Neural progenitor cell (in vitro differentiated cells): ENCODE results near the gene SMIM10. TPM values are rescaled to one million over a fixed set of nuclear protein-coding genes. Genes with fewer than 3 reads are reported as not detected.

Experiments
- DNase-seq: peaks from one replicate; pipeline ENCODE4 v3.0.0-alpha.2; 2016; ENCODE audit warnings: low spot score
- H2AFZ ChIP-seq: fragments of 200-600 bp; sonication (generic); replicated peaks from 2 replicates; pipeline ENCODE4 v1.6.1; 2016; ENCODE audit warnings: antibody characterized with exemption
- H3F3A ChIP-seq: fragments of 200-600 bp; sonication (generic); 2 replicates; pipeline ENCODE4 v1.6.1; 2016; ENCODE audit warnings: antibody characterized with exemption, low read depth
- H3K27ac ChIP-seq: fragments of 200-600 bp; sonication (generic); 2 replicates; pipeline ENCODE4 v1.5.1; 2016; ENCODE audit warnings: mild to moderate bottlenecking
- H3K27me3 ChIP-seq: fragments of 200-600 bp; sonication (generic); 2 replicates; pipeline ENCODE4 v1.6.1; 2016; ENCODE audit warnings: mild to moderate bottlenecking, moderate library complexity
- H3K36me3 ChIP-seq: fragments of 200-600 bp; sonication (generic); 2 replicates; pipeline ENCODE4 v1.5.1; 2016
- H3K4me1 ChIP-seq: fragments of 200-600 bp; sonication (generic); 2 replicates; pipeline ENCODE4 v1.6.1; 2016; ENCODE audit warnings: mixed run types
- H3K4me2 ChIP-seq: fragments of 200-600 bp; sonication (generic); 2 replicates; pipeline ENCODE4 v1.6.1; 2016
- H3K4me3 ChIP-seq: fragments of 200-600 bp; sonication (generic); 2 replicates; pipeline ENCODE4 v1.5.1; 2016
- H3K79me2 ChIP-seq: fragments of 200-600 bp; sonication (generic); 2 replicates; pipeline ENCODE4 v1.6.1; 2016; ENCODE audit warnings: low read depth
- H3K9ac ChIP-seq: fragments of 200-600 bp; sonication (generic); 2 replicates; pipeline ENCODE4 v1.6.1; 2016
- H3K9me3 ChIP-seq: fragments of 200-600 bp; sonication (generic); 2 replicates; pipeline ENCODE4 v1.5.1; 2016; ENCODE audit warnings: low read depth
- H4K20me1 ChIP-seq: fragments of 200-600 bp; sonication (generic); 2 replicates; pipeline ENCODE4 v1.6.1; 2016; ENCODE audit warnings: low read depth
- H3K27ac Mint-ChIP-seq: 3 replicates; pipeline ENCODE4 v1.8.0; 2021; ENCODE audit warnings: mixed read lengths
- H3K27me3 Mint-ChIP-seq: 2 replicates; pipeline ENCODE4 v1.8.0; 2022; ENCODE audit warnings: low read depth, mild to moderate bottlenecking, inconsistent platforms, moderate library complexity, mixed read lengths; ENCODE audit not compliant: insufficient read depth
- H3K36me3 Mint-ChIP-seq: 3 replicates; pipeline ENCODE4 v1.8.0; 2021; ENCODE audit warnings: mixed read lengths
- H3K4me1 Mint-ChIP-seq: 3 replicates; pipeline ENCODE4 v1.8.0; 2021; ENCODE audit warnings: mixed read lengths
- H3K4me3 Mint-ChIP-seq: 3 replicates; pipeline ENCODE4 v1.8.0; 2021; ENCODE audit warnings: mild to moderate bottlenecking, moderate library complexity, mixed read lengths
- H3K9me3 Mint-ChIP-seq: 3 replicates; pipeline ENCODE4 v1.8.0; 2020; ENCODE audit warnings: mixed read lengths
- CTCF ChIP-seq: fragments of 200-600 bp; sonication (generic); IDR thresholded peaks from 2 replicates; pipeline ENCODE4 v1.5.1; 2017; ENCODE audit warnings: antibody characterized with exemption, mild to moderate bottlenecking
- EZH2 ChIP-seq: fragments of 200-600 bp; sonication (generic); IDR thresholded peaks from 2 replicates; pipeline ENCODE4 v1.6.1; 2017; ENCODE audit warnings: antibody characterized with exemption, mild to moderate bottlenecking, moderate library complexity
- EZH2phosphoT487 ChIP-seq: fragments of 200-600 bp; sonication (generic); IDR thresholded peaks from 2 replicates; pipeline ENCODE4 v1.6.1; 2017; ENCODE audit warnings: antibody characterized with exemption
- total RNA-seq: library from RNA; depleted of rRNA; stranded (reverse); fragments of >200 nt; gene quantifications from 2 replicates; pipeline ENCODE4 v1.2.3, GENCODE V29; 2015; ENCODE audit warnings: low replicate concordance

SMIM10 gene
- total RNA-seq, 1 donor from 2014 or later: not detected

GRCh38 chrX:135003876-135004623 is 13.3 kb downstream of the SMIM10 start:
- no peaks in the 10 kb centered on the region for H3K79me2 ChIP-seq
- no peaks in the 10 kb centered on the region for H3K36me3 Mint-ChIP-seq
- no peaks in the 10 kb centered on the region for H4K20me1 ChIP-seq
- no peaks in the 10 kb centered on the region for H3K9me3 ChIP-seq
- no peak overlapping the region for H3K27ac ChIP-seq
- peak overlapping the region; percentile 74 for H3K4me2 ChIP-seq
- no peaks in the 10 kb centered on the region for H3K4me1 ChIP-seq
- no peaks in the 10 kb centered on the region for H3K36me3 ChIP-seq
- peak overlapping the region; percentile 43 for H2AFZ ChIP-seq
- H3F3A ChIP-seq: no peaks in the 10 kb centered on the region
- no peaks in the 10 kb centered on the region for H3K27me3 ChIP-seq
- peak; percentile 94 for DNase-seq
- peak overlapping the region; percentile 19 for H3K27ac Mint-ChIP-seq
- H3K4me3 Mint-ChIP-seq: peak overlapping the region; percentile 82
- peaks cover 5% of the 10 kb centered on the region for H3K27me3 Mint-ChIP-seq
- H3K4me3 ChIP-seq: peak overlapping the region; percentile 43
- TF ChIP-seq CTCF (no peak), EZH2 (no peak), EZH2phosphoT487 (no peak)
- H3K4me1 Mint-ChIP-seq: peaks cover 7% of the 10 kb centered on the region
- no peak overlapping the region for H3K9ac ChIP-seq
- no peaks in the 10 kb centered on the region for H3K9me3 Mint-ChIP-seq

GRCh38 chrX:135006187-135006586 is 15.4 kb downstream of the SMIM10 start:
- H3K4me1 ChIP-seq: no peaks in the 10 kb centered on the region
- H3F3A ChIP-seq: no peaks in the 10 kb centered on the region
- H3K9me3 ChIP-seq: no peaks in the 10 kb centered on the region
- H4K20me1 ChIP-seq: no peaks in the 10 kb centered on the region
- no peaks in the 10 kb centered on the region for H3K27me3 ChIP-seq
- H3K9ac ChIP-seq: no peak overlapping the region
- Mint-ChIP-seq H3K27me3 (peaks cover 7% of the 10 kb centered on the region), H3K4me1 (peaks cover 4% of the 10 kb centered on the region), H3K36me3 (no peaks in the 10 kb centered on the region), H3K4me3 (no peak overlapping the region), H3K27ac (no peak overlapping the region), H3K9me3 (no peaks in the 10 kb centered on the region)
- no peak overlapping the region for H3K4me3 ChIP-seq
- no peak overlapping the region for H3K27ac ChIP-seq
- H3K36me3 ChIP-seq: no peaks in the 10 kb centered on the region
- H3K4me2 ChIP-seq: no peak overlapping the region
- DNase-seq: no peak
- H2AFZ ChIP-seq: no peak overlapping the region
- TF ChIP-seq CTCF (no peak), EZH2phosphoT487 (no peak), EZH2 (no peak)
- H3K79me2 ChIP-seq: no peaks in the 10 kb centered on the region

GRCh38 chrX:135009057-135009610 is 18.3 kb downstream of the SMIM10 start:
- Mint-ChIP-seq H3K4me1 (peaks cover 4% of the 10 kb centered on the region), H3K36me3 (no peaks in the 10 kb centered on the region), H3K27ac (no peak overlapping the region), H3K4me3 (no peak overlapping the region), H3K9me3 (no peaks in the 10 kb centered on the region), H3K27me3 (peaks cover 6% of the 10 kb centered on the region)
- no peak overlapping the region for H3K27ac ChIP-seq
- no peak overlapping the region for H3K4me2 ChIP-seq
- H2AFZ ChIP-seq: no peak overlapping the region
- H3K36me3 ChIP-seq: no peaks in the 10 kb centered on the region
- no peak overlapping the region for H3K4me3 ChIP-seq
- DNase-seq: no peak
- H4K20me1 ChIP-seq: no peaks in the 10 kb centered on the region
- no peaks in the 10 kb centered on the region for H3F3A ChIP-seq
- no peaks in the 10 kb centered on the region for H3K27me3 ChIP-seq
- no peaks in the 10 kb centered on the region for H3K9me3 ChIP-seq
- H3K4me1 ChIP-seq: no peaks in the 10 kb centered on the region
- no peak overlapping the region for H3K9ac ChIP-seq
- TF ChIP-seq EZH2 (no peak), CTCF (no peak), EZH2phosphoT487 (no peak)
- no peaks in the 10 kb centered on the region for H3K79me2 ChIP-seq
